ENCODE results near the gene SHANK1.
"Not testable (repeated sequence)": the region's sequence is repeated elsewhere in the genome, so short reads cannot be mapped to it uniquely, and the experiment has no call there.

The SHANK1 gene

GRCh38 chr19:50628551-50628950 is 91.1 kb downstream of the SHANK1 start:
- no peak overlapping the region for H3K27ac ChIP-seq (ENCODE audit: low read depth, low read length)
- H3K36me3 ChIP-seq (ENCODE audit: control insufficient read depth, insufficient read depth, low read length): no peaks in the 10 kb centered on the region
- peaks cover 4% of the 10 kb centered on the region for H3K9me3 ChIP-seq (ENCODE audit: control insufficient read depth, insufficient read depth, low read depth, low read length)
- H3K4me1 ChIP-seq (ENCODE audit: control insufficient read depth, insufficient read depth, low read length): no peaks in the 10 kb centered on the region
- H3K27me3 ChIP-seq (ENCODE audit: control insufficient read depth, insufficient read depth, low read length): peaks cover 6% of the 10 kb centered on the region; the same call in 1 of the 2 replicates
- no peak overlapping the region for H3K4me3 ChIP-seq (ENCODE audit: low read depth, low read length)
- no peak overlapping the region for H3K9ac ChIP-seq (ENCODE audit: low read length)

GRCh38 chr19:50628146-50628545 is 91.5 kb downstream of the SHANK1 start:
- peaks cover 6% of the 10 kb centered on the region; the same call in 1 of the 2 replicates for H3K27me3 ChIP-seq (ENCODE audit: control insufficient read depth, insufficient read depth, low read length)
- H3K36me3 ChIP-seq (ENCODE audit: control insufficient read depth, insufficient read depth, low read length): no peaks in the 10 kb centered on the region
- H3K9ac ChIP-seq (ENCODE audit: low read length): no peak overlapping the region
- no peak overlapping the region for H3K4me3 ChIP-seq (ENCODE audit: low read depth, low read length)
- H3K4me1 ChIP-seq (ENCODE audit: control insufficient read depth, insufficient read depth, low read length): no peaks in the 10 kb centered on the region
- no peaks in the 10 kb centered on the region for H3K9me3 ChIP-seq (ENCODE audit: control insufficient read depth, insufficient read depth, low read depth, low read length)
- H3K27ac ChIP-seq (ENCODE audit: low read depth, low read length): no peak overlapping the region

GRCh38 chr19:50626795-50627194 is 92.8 kb downstream of the SHANK1 start:
- Histone ChIP-seq H3K9ac (ENCODE audit: low read length) (no peak overlapping the region), H3K4me3 (ENCODE audit: low read depth, low read length) (no peak overlapping the region), H3K27me3 (ENCODE audit: control insufficient read depth, insufficient read depth, low read length) (peaks cover 6% of the 10 kb centered on the region; the same call in 1 of the 2 replicates), H3K27ac (ENCODE audit: low read depth, low read length) (no peak overlapping the region), H3K4me1 (ENCODE audit: control insufficient read depth, insufficient read depth, low read length) (no peaks in the 10 kb centered on the region), H3K9me3 (ENCODE audit: control insufficient read depth, insufficient read depth, low read depth, low read length) (no peaks in the 10 kb centered on the region), H3K36me3 (ENCODE audit: control insufficient read depth, insufficient read depth, low read length) (no peaks in the 10 kb centered on the region)

- Histone ChIP-seq H3K9me3 (ENCODE audit: control insufficient read depth, insufficient read depth, low read depth, low read length) (no peaks in the 10 kb centered on the region), H3K36me3 (ENCODE audit: control insufficient read depth, insufficient read depth, low read length) (no peaks in the 10 kb centered on the region), H3K9ac (ENCODE audit: low read length) (no peak overlapping the region), H3K27me3 (ENCODE audit: control insufficient read depth, insufficient read depth, low read length) (peaks cover 6% of the 10 kb centered on the region; the same call in 1 of the 2 replicates), H3K27ac (ENCODE audit: low read depth, low read length) (no peak overlapping the region), H3K4me1 (ENCODE audit: control insufficient read depth, insufficient read depth, low read length) (no peaks in the 10 kb centered on the region), H3K4me3 (ENCODE audit: low read depth, low read length) (no peak overlapping the region)
These were observed 93.6 kb downstream of the SHANK1 start for GRCh38 chr19:50626011-50626410.

GRCh38 chr19:50624949-50625600 is 94.5 kb downstream of the SHANK1 start:
- no peak overlapping the region for H3K27ac ChIP-seq (ENCODE audit: low read depth, low read length)
- no peak overlapping the region for H3K9ac ChIP-seq (ENCODE audit: low read length)
- H3K4me3 ChIP-seq (ENCODE audit: low read depth, low read length): no peak overlapping the region
- H3K9me3 ChIP-seq (ENCODE audit: control insufficient read depth, insufficient read depth, low read depth, low read length): no peaks in the 10 kb centered on the region
- H3K36me3 ChIP-seq (ENCODE audit: control insufficient read depth, insufficient read depth, low read length): no peaks in the 10 kb centered on the region
- H3K4me1 ChIP-seq (ENCODE audit: control insufficient read depth, insufficient read depth, low read length): no peaks in the 10 kb centered on the region
- H3K27me3 ChIP-seq (ENCODE audit: control insufficient read depth, insufficient read depth, low read length): peaks cover 6% of the 10 kb centered on the region; the same call in 1 of the 2 replicates

- not testable (repeated sequence) for H3K27ac ChIP-seq (ENCODE audit: low read depth, low read length); H3K36me3 ChIP-seq (ENCODE audit: control insufficient read depth, insufficient read depth, low read length); H3K27me3 ChIP-seq (ENCODE audit: control insufficient read depth, insufficient read depth, low read length); H3K9ac ChIP-seq (ENCODE audit: low read length); H3K9me3 ChIP-seq (ENCODE audit: control insufficient read depth, insufficient read depth, low read depth, low read length); H3K4me3 ChIP-seq (ENCODE audit: low read depth, low read length); H3K4me1 ChIP-seq (ENCODE audit: control insufficient read depth, insufficient read depth, low read length)
These were observed 99.2 kb downstream of the SHANK1 start for GRCh38 chr19:50620394-50620906.

- H3K27ac ChIP-seq (ENCODE audit: low read depth, low read length); H3K36me3 ChIP-seq (ENCODE audit: control insufficient read depth, insufficient read depth, low read length); H3K4me1 ChIP-seq (ENCODE audit: control insufficient read depth, insufficient read depth, low read length); H3K9me3 ChIP-seq (ENCODE audit: control insufficient read depth, insufficient read depth, low read depth, low read length); H3K27me3 ChIP-seq (ENCODE audit: control insufficient read depth, insufficient read depth, low read length); H3K4me3 ChIP-seq (ENCODE audit: low read depth, low read length); H3K9ac ChIP-seq (ENCODE audit: low read length): not testable (repeated sequence)
These were observed 100.4 kb downstream of the SHANK1 start for GRCh38 chr19:50619184-50619583.

GRCh38 chr19:50618379-50618778 is 101.2 kb downstream of the SHANK1 start:
- H3K36me3 ChIP-seq (ENCODE audit: control insufficient read depth, insufficient read depth, low read length); H3K4me3 ChIP-seq (ENCODE audit: low read depth, low read length): not testable (repeated sequence)

GRCh38 chr19:50612504-50613404 is 106.8 kb downstream of the SHANK1 start:
- not testable (repeated sequence) for H3K27me3 ChIP-seq (ENCODE audit: control insufficient read depth, insufficient read depth, low read length); H3K4me3 ChIP-seq (ENCODE audit: low read depth, low read length)

More at GRCh38 chr19:50618379-50618778, 101.2 kb downstream of the SHANK1 start:
- H3K27me3 ChIP-seq (ENCODE audit: control insufficient read depth, insufficient read depth, low read length); H3K27ac ChIP-seq (ENCODE audit: low read depth, low read length); H3K9me3 ChIP-seq (ENCODE audit: control insufficient read depth, insufficient read depth, low read depth, low read length); H3K4me1 ChIP-seq (ENCODE audit: control insufficient read depth, insufficient read depth, low read length); H3K9ac ChIP-seq (ENCODE audit: low read length): not testable (repeated sequence)

More at GRCh38 chr19:50612504-50613404, 106.8 kb downstream of the SHANK1 start:
- H3K4me1 ChIP-seq (ENCODE audit: control insufficient read depth, insufficient read depth, low read length); H3K27ac ChIP-seq (ENCODE audit: low read depth, low read length); H3K9me3 ChIP-seq (ENCODE audit: control insufficient read depth, insufficient read depth, low read depth, low read length); H3K36me3 ChIP-seq (ENCODE audit: control insufficient read depth, insufficient read depth, low read length); H3K9ac ChIP-seq (ENCODE audit: low read length): not testable (repeated sequence)

Data from HUES6 (cell line).